ENCODE data around the gene DCDC2B. TPM values are rescaled to one million over a fixed set of nuclear protein-coding genes. Genes with fewer than 3 reads are reported as not detected.

The DCDC2B gene
- total and polyA plus RNA-seq, 2 of the 13 experiments (the other 11 are each of a cell fraction or from before 2014, with no cell fraction given), result not detected

DNA sequence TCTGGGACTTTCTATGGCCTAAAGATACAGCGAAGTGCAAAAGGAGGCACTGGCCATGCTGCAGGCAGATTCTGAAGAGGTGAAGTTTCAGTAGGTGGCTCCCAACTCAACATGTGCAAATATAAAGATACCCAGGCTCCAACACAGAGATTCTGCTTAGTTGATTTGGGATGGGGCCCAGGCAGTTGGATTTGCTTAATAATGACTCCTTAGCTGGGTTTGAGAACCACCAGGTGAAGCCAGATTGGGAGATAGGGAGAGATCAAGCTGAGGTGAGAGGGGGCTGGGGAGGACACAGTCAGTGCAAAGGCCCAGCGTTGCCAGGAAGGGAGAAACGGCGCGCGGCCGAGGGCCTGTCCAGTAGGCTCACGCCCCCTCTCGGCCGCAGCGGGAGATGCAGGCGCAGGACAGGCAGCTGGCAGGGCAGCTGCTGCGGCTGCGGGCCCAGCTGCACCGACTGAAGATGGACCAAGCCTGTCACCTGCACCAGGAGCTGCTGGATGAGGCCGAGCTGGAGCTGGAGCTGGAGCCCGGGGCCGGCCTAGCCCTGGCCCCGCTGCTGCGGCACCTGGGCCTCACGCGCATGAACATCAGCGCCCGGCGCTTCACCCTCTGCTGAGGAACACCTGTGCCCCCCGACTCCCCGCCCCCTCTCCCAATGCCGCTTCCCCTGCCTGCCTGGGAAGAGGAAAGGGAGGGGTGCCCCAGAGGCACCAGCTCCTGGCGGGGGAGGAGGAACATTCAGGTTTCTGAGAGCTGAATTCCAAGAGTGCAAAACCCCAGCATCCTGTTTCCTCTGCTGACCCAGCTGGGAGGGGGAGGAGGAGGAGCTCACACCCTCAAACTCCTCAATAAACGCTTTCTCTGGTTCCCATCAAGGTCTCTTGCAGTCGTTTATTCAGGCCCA, 39.3 kb downstream of the DCDC2B start (continued):
- TF ChIP-seq, protein P1, sequence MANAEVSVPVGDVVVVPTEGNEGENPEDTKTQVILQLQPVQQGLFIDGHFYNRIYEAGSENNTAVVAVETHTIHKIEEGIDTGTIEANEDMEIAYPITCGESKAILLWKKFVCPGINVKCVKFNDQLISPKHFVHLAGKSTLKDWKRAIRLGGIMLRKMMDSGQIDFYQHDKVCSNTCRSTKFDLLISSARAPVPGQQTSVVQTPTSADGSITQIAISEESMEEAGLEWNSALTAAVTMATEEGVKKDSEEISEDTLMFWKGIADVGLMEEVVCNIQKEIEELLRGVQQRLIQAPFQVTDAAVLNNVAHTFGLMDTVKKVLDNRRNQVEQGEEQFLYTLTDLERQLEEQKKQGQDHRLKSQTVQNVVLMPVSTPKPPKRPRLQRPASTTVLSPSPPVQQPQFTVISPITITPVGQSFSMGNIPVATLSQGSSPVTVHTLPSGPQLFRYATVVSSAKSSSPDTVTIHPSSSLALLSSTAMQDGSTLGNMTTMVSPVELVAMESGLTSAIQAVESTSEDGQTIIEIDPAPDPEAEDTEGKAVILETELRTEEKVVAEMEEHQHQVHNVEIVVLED (CRISPR knock-in tag; IDR thresholded peaks at IDR 0.05; ENCODE audit: borderline replicate concordance), result peak; percentile 31; the same call in 1 of the 2 replicates
- TF ChIP-seq ZFP82 (CRISPR knock-in tag; IDR thresholded peaks at IDR 0.05; ENCODE audit: borderline replicate concordance) (no peak), ZNF235 (CRISPR knock-in tag; IDR thresholded peaks at IDR 0.05; ENCODE audit: borderline replicate concordance) (no peak), FOXC1 (CRISPR knock-in tag; IDR thresholded peaks at IDR 0.05; ENCODE audit: borderline replicate concordance) (no peak; the same call in 1 of the 2 replicates), HNF4G (IDR thresholded peaks at IDR 0.05; ENCODE audit: borderline replicate concordance, low read depth, low read length) (no peak), HNF4G (CRISPR knock-in tag; IDR thresholded peaks at IDR 0.05; ENCODE audit: borderline replicate concordance, low read depth) (no peak), PCBP1 (IDR thresholded peaks at IDR 0.05; ENCODE audit: borderline replicate concordance, low read depth, low read length) (0 out of 2 replicates have a peak, but pooled peaks have one; percentile 75)
- TF ChIP-seq, protein P2, sequence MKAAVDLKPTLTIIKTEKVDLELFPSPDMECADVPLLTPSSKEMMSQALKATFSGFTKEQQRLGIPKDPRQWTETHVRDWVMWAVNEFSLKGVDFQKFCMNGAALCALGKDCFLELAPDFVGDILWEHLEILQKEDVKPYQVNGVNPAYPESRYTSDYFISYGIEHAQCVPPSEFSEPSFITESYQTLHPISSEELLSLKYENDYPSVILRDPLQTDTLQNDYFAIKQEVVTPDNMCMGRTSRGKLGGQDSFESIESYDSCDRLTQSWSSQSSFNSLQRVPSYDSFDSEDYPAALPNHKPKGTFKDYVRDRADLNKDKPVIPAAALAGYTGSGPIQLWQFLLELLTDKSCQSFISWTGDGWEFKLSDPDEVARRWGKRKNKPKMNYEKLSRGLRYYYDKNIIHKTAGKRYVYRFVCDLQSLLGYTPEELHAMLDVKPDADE (CRISPR knock-in tag; IDR thresholded peaks at IDR 0.05), result no peak
- TF ChIP-seq, protein P3, sequence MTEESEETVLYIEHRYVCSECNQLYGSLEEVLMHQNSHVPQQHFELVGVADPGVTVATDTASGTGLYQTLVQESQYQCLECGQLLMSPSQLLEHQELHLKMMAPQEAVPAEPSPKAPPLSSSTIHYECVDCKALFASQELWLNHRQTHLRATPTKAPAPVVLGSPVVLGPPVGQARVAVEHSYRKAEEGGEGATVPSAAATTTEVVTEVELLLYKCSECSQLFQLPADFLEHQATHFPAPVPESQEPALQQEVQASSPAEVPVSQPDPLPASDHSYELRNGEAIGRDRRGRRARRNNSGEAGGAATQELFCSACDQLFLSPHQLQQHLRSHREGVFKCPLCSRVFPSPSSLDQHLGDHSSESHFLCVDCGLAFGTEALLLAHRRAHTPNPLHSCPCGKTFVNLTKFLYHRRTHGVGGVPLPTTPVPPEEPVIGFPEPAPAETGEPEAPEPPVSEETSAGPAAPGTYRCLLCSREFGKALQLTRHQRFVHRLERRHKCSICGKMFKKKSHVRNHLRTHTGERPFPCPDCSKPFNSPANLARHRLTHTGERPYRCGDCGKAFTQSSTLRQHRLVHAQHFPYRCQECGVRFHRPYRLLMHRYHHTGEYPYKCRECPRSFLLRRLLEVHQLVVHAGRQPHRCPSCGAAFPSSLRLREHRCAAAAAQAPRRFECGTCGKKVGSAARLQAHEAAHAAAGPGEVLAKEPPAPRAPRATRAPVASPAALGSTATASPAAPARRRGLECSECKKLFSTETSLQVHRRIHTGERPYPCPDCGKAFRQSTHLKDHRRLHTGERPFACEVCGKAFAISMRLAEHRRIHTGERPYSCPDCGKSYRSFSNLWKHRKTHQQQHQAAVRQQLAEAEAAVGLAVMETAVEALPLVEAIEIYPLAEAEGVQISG (CRISPR knock-in tag; IDR thresholded peaks at IDR 0.05), result peak; percentile 69
